Activated T-cell treated with anti-CD3 and anti-CD28 coated beads, Interleukin-2, amount 50 U/mL, for 72 hours (primary cell): Measurements from ENCODE around the gene PTN. TPM values are rescaled to one million over a fixed set of nuclear protein-coding genes. Genes with fewer than 3 reads are reported as not detected.

ENCODE experiments used
- ATAC-seq, 2 donors: fragments of 150-1000 bp; cut with Tn5 transposase; replicated peaks in 1 of 2; 2 replicates each; pipeline ENCODE4 v1.10.0; 2021; ENCODE audit warnings: moderate library complexity in 2 of 2, mild to moderate bottlenecking in 1 of 2
- DNase-seq, 2 donors: peaks; one replicate each; pipeline ENCODE4 v3.0.0; 2021 to 2022; ENCODE audit warnings: mixed read lengths in 1 of 2
- H3K27ac Mint-ChIP-seq: one replicate; pipeline ENCODE4 v1.8.0; 2022; ENCODE audit warnings: mild to moderate bottlenecking, moderate library complexity, mixed read lengths
- H3K27me3 Mint-ChIP-seq: one replicate; pipeline ENCODE4 v1.8.0; 2022; ENCODE audit warnings: low read depth, mixed read lengths
- H3K36me3 Mint-ChIP-seq, 2 donors: one replicate each; pipeline ENCODE4 v1.8.0; 2022; ENCODE audit warnings: mixed read lengths in 2 of 2, mild to moderate bottlenecking in 1 of 2; ENCODE audit not compliant: insufficient read depth in 2 of 2
- H3K4me1 Mint-ChIP-seq: one replicate; pipeline ENCODE4 v1.8.0; 2022; ENCODE audit warnings: low read depth, mixed read lengths
- H3K4me3 Mint-ChIP-seq, 2 donors: one replicate each; pipeline ENCODE4 v1.8.0; 2022; ENCODE audit warnings: mild to moderate bottlenecking in 2 of 2, mixed read lengths in 2 of 2, moderate library complexity in 2 of 2
- H3K9me3 Mint-ChIP-seq, 2 donors: one replicate each; pipeline ENCODE4 v1.8.0; 2022; ENCODE audit warnings: mixed read lengths in 2 of 2
- total RNA-seq, 2 donors: library from RNA; stranded (reverse); gene quantifications; one replicate each; pipeline ENCODE4 v1.2.3, GENCODE V29; 2022

PTN gene
- not detected for total RNA-seq

GRCh38 chr7:137343281-137343841 is at the start of gene PTN:
PTN (minus strand) TSS chr7:137343733; CDS start chr7:137254973, 88,760 bp downstream.
- no peak for ATAC-seq
- no peak within 1 kb of the TSS for H3K4me3 Mint-ChIP-seq
- H3K27ac Mint-ChIP-seq: no peak within 1 kb of the TSS
- no peaks in the 10 kb centered on the region for H3K4me1 Mint-ChIP-seq
- H3K36me3 Mint-ChIP-seq: no peaks in the 10 kb centered on the region
- no peaks in the 10 kb centered on the region for H3K9me3 Mint-ChIP-seq
- peaks cover 9% of the 10 kb centered on the region for H3K27me3 Mint-ChIP-seq
- no peak for DNase-seq

DNA sequence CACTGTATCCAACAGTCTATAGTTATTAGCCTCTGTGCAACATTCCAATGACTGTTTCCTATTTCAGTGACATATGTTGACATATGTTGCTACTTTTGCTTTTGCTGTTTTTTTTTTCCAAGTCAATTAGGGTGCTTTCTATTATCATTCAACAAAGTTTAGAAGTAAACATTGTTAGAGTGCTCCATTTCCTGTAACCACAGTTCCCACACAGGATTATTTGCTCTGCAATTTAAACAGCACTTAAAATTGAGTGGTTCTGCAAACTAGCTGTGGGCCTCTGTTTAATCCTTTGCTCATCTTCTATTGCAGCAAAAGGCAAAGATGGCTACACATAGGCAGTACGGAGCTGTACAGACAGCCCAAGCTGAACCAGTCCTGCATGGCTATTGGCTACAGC is 46.5 kb upstream of the PTN start:
- H3K4me3 Mint-ChIP-seq: no peak overlapping the region
- peaks cover 2% of the 10 kb centered on the region in 2 donors for H3K9me3 Mint-ChIP-seq
- H3K36me3 Mint-ChIP-seq: no peaks in the 10 kb centered on the region
- DNase-seq (no peak), ATAC-seq (no peak)
- no peak overlapping the region for H3K27ac Mint-ChIP-seq
- no peaks in the 10 kb centered on the region for H3K4me1 Mint-ChIP-seq
- H3K27me3 Mint-ChIP-seq: no peaks in the 10 kb centered on the region

- DNase-seq (no peak), ATAC-seq (no peak)
- no peaks in the 10 kb centered on the region for H3K36me3 Mint-ChIP-seq
- no peak overlapping the region for H3K4me3 Mint-ChIP-seq
- no peaks in the 10 kb centered on the region for H3K27me3 Mint-ChIP-seq
- no peak overlapping the region for H3K27ac Mint-ChIP-seq
- no peaks in the 10 kb centered on the region for H3K4me1 Mint-ChIP-seq
- H3K9me3 Mint-ChIP-seq: peaks cover 0 to 2% of the 10 kb centered on the region in 2 donors
Measured at GRCh38 chr7:137388916-137389315, 45.4 kb upstream of the PTN start.

DNA sequence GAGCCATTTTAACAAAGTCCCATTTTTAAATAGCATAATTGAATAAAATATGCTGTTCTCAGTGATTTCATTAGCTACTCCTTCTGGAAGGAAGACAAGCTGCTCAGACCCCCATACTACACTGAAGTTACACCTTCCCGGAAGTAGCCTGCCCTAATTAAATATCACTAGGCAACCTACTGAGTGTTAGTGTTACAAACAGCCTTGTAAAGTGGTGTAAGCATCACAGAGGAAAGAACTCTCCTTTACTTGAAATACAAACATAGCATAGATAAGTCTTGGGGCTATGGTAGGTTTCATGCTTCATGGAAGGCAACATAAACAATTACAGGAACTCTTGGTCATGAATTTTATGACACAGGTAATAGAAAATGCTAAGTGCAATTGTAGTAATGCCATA is 43.4 kb upstream of the PTN start:
- no peak overlapping the region for H3K27ac Mint-ChIP-seq
- no peak for ATAC-seq
- H3K27me3 Mint-ChIP-seq: no peaks in the 10 kb centered on the region
- no peaks in the 10 kb centered on the region for H3K4me1 Mint-ChIP-seq
- H3K9me3 Mint-ChIP-seq: peaks cover 2% of the 10 kb centered on the region in 2 donors
- no peak overlapping the region for H3K4me3 Mint-ChIP-seq
- DNase-seq: no peak
- H3K36me3 Mint-ChIP-seq: no peaks in the 10 kb centered on the region

- no peak for ATAC-seq
- H3K9me3 Mint-ChIP-seq: peaks cover 1 to 7% of the 10 kb centered on the region in 2 donors
- no peak overlapping the region for H3K4me3 Mint-ChIP-seq
- H3K27me3 Mint-ChIP-seq: no peaks in the 10 kb centered on the region
- no peaks in the 10 kb centered on the region for H3K36me3 Mint-ChIP-seq
- H3K27ac Mint-ChIP-seq: no peak overlapping the region
- no peaks in the 10 kb centered on the region for H3K4me1 Mint-ChIP-seq
- no peak for DNase-seq
Measured at GRCh38 chr7:137381045-137381444, 37.5 kb upstream of the PTN start.

DNA sequence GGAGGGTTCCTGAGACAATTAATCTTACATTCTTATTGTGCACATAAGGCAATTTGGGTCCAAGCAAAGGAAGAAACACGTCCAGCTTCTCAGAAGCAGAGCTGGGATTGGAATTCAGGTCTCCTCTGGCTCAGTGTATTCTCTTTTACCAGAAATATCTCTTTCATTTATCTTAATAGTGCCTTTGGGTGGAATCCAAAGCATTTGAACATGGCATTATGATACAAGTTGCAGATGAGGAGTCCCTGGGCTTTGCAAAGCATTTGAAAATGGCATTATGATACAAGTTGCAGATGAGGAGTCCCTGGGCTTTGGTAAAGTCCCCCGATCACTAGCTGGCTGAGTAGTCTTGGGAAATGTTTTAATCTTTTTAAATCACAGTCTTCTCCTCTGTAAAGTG is 30.0 kb upstream of the PTN start:
- Mint-ChIP-seq H3K9me3 (peaks cover 3 to 6% of the 10 kb centered on the region in 2 donors), H3K27ac (no peak overlapping the region), H3K4me1 (no peaks in the 10 kb centered on the region), H3K4me3 (no peak overlapping the region), H3K36me3 (no peaks in the 10 kb centered on the region), H3K27me3 (no peaks in the 10 kb centered on the region)
- DNase-seq (no peak), ATAC-seq (no peak)

DNA sequence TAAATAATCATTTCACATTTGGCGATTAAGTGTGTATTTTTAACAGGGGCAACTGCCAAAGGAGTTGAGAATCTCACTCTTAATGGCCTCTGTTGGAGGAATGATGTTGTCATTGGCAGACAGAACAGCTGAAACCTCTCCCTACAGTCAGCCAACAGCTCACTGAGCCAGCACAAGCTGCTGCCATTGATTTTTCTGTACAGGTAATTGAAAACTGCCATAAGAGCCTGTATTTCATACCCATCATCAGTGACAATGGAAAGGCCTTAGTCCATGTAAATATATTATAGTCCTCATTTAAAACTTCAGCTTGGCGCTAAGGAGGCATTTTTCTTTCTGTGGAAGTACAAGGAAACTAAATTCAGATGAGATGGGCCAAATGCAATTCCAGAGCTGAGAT is 28.1 kb upstream of the PTN start:
- Mint-ChIP-seq H3K9me3 (peaks cover 2% of the 10 kb centered on the region in 2 donors), H3K4me1 (no peaks in the 10 kb centered on the region), H3K27ac (no peak overlapping the region), H3K36me3 (no peaks in the 10 kb centered on the region), H3K4me3 (no peak overlapping the region), H3K27me3 (no peaks in the 10 kb centered on the region)
- ATAC-seq (no peak), DNase-seq (no peak)

- peaks cover 11 to 13% of the 10 kb centered on the region in 2 donors for H3K9me3 Mint-ChIP-seq
Measured at GRCh38 chr7:137366995-137367394, 23.5 kb upstream of the PTN start.

GRCh38 chr7:137363683-137364082 is 20.1 kb upstream of the PTN start:
- ATAC-seq: no peak
- no peak overlapping the region for H3K27ac Mint-ChIP-seq
- peaks cover 21 to 25% of the 10 kb centered on the region in 2 donors for H3K9me3 Mint-ChIP-seq
- H3K27me3 Mint-ChIP-seq: no peaks in the 10 kb centered on the region
- H3K4me1 Mint-ChIP-seq: no peaks in the 10 kb centered on the region
- no peak for DNase-seq
- H3K36me3 Mint-ChIP-seq: peaks cover 5% of the 10 kb centered on the region in 2 donors
- H3K4me3 Mint-ChIP-seq: no peak overlapping the region

More at GRCh38 chr7:137366995-137367394, 23.5 kb upstream of the PTN start:
- H3K36me3 Mint-ChIP-seq: peaks cover 3 to 5% of the 10 kb centered on the region in 2 donors
- H3K27ac Mint-ChIP-seq: no peak overlapping the region
- no peak overlapping the region for H3K4me3 Mint-ChIP-seq
- H3K4me1 Mint-ChIP-seq: no peaks in the 10 kb centered on the region
- ATAC-seq (no peak), DNase-seq (no peak)
- no peaks in the 10 kb centered on the region for H3K27me3 Mint-ChIP-seq

GRCh38 chr7:137360087-137360679 is 16.6 kb upstream of the PTN start:
- Mint-ChIP-seq H3K27me3 (no peaks in the 10 kb centered on the region), H3K36me3 (peaks cover 5% of the 10 kb centered on the region in 2 donors), H3K4me3 (no peak overlapping the region), H3K4me1 (no peaks in the 10 kb centered on the region), H3K27ac (no peak overlapping the region), H3K9me3 (peaks cover 26 to 27% of the 10 kb centered on the region in 2 donors)
- ATAC-seq (no peak), DNase-seq (no peak)

- ATAC-seq: no peak
Measured at GRCh38 chr7:137354961-137355360, 11.4 kb upstream of the PTN start.

GRCh38 chr7:137354396-137354795 is 10.9 kb upstream of the PTN start:
- H3K36me3 Mint-ChIP-seq: no peaks in the 10 kb centered on the region
- no peak overlapping the region for H3K4me3 Mint-ChIP-seq
- ATAC-seq (no peak), DNase-seq (no peak)
- no peaks in the 10 kb centered on the region for H3K27me3 Mint-ChIP-seq
- H3K4me1 Mint-ChIP-seq: no peaks in the 10 kb centered on the region
- peaks cover 2 to 11% of the 10 kb centered on the region in 2 donors for H3K9me3 Mint-ChIP-seq
- H3K27ac Mint-ChIP-seq: no peak overlapping the region

More at GRCh38 chr7:137354961-137355360, 11.4 kb upstream of the PTN start:
- no peaks in the 10 kb centered on the region for H3K36me3 Mint-ChIP-seq
- H3K4me1 Mint-ChIP-seq: no peaks in the 10 kb centered on the region
- H3K27me3 Mint-ChIP-seq: no peaks in the 10 kb centered on the region
- H3K9me3 Mint-ChIP-seq: peaks cover 2 to 11% of the 10 kb centered on the region in 2 donors
- H3K27ac Mint-ChIP-seq: no peak overlapping the region
- no peak for DNase-seq
- no peak overlapping the region for H3K4me3 Mint-ChIP-seq

GRCh38 chr7:137351941-137352340 is 8.4 kb upstream of the PTN start:
- no peaks in the 10 kb centered on the region for H3K4me1 Mint-ChIP-seq
- no peak overlapping the region for H3K4me3 Mint-ChIP-seq
- no peak overlapping the region for H3K27ac Mint-ChIP-seq
- peaks cover 0 to 3% of the 10 kb centered on the region in 2 donors for H3K9me3 Mint-ChIP-seq
- no peaks in the 10 kb centered on the region for H3K36me3 Mint-ChIP-seq
- no peak for DNase-seq
- ATAC-seq: no peak
- no peaks in the 10 kb centered on the region for H3K27me3 Mint-ChIP-seq
